ENCODE results near the gene HUNK.

DNA sequence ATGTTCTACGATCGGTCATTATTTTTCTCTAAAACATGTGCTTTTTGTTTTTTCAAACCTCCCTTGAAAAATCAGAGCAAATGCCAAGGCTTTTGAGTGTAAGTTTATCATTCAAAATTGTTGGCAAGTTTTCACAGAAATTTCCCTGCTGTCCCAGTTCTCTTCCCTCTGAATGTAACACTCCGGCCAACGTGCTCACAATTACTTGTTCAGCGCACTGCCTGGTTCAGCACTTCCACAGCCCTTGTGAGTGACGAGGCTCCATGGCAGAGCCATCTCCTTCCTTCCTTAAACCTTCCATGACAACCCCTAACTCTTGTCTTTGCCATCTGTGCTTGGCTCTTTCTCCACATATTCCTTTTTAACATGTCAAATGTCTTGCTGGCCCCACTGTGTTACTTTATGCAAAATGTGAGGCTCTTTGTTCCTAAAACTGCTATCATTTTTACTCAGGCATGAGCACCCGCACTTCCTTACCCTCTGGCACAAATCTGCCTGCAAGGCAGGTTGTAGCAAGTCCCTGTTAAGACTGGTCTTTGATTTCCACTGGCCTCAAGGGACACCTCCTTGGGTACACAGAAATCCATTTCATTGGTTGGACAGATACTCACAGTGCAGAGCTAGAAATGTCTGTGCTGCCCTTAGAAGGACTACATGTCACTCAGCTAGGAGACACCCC is 142.8 kb downstream of the HUNK start:
- TF ChIP-seq, protein P1, sequence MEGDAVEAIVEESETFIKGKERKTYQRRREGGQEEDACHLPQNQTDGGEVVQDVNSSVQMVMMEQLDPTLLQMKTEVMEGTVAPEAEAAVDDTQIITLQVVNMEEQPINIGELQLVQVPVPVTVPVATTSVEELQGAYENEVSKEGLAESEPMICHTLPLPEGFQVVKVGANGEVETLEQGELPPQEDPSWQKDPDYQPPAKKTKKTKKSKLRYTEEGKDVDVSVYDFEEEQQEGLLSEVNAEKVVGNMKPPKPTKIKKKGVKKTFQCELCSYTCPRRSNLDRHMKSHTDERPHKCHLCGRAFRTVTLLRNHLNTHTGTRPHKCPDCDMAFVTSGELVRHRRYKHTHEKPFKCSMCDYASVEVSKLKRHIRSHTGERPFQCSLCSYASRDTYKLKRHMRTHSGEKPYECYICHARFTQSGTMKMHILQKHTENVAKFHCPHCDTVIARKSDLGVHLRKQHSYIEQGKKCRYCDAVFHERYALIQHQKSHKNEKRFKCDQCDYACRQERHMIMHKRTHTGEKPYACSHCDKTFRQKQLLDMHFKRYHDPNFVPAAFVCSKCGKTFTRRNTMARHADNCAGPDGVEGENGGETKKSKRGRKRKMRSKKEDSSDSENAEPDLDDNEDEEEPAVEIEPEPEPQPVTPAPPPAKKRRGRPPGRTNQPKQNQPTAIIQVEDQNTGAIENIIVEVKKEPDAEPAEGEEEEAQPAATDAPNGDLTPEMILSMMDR (IDR thresholded peaks at IDR 0.05): no peak
- no peak for TF ChIP-seq POLR2A (IDR thresholded peaks at IDR 0.05)
